NCI-H2171 (cell line): ENCODE data around the gene S100PBP.
"Not testable (repeated sequence)": the region's sequence is repeated elsewhere in the genome, so short reads cannot be mapped to it uniquely, and the experiment has no call there.

Experiments
- DNase-seq: peaks from one replicate; lab custom pipeline; 2025; lab: John Stamatoyannopoulos, UW

S100PBP gene

DNA sequence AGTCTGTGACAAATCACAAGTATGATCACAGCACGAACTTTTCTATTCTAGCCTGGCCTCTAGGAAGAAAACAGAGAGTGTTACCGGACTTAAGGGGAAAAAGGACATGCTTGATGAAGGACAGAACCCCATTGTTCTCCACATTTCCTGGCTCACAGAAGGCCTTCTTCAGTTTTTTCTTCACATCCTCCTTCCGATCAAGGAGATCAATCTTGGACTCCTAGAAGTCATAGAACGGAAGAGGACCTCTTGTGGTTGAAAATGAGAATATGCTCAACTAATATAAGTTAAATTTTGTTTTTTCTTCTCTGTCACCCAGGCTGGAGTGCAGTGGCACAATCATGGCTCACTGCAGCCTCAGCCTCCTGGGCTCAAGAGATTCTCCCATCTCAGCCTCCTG lies 30.6 kb upstream of the S100PBP start:
- DNase-seq = no peak

- not testable (repeated sequence) for DNase-seq
Measured at GRCh38 chr1:32789356-32789755, 28.1 kb upstream of the S100PBP start.

GRCh38 chr1:32791881-32792280 lies 25.6 kb upstream of the S100PBP start:
- DNase-seq = no peak

DNA sequence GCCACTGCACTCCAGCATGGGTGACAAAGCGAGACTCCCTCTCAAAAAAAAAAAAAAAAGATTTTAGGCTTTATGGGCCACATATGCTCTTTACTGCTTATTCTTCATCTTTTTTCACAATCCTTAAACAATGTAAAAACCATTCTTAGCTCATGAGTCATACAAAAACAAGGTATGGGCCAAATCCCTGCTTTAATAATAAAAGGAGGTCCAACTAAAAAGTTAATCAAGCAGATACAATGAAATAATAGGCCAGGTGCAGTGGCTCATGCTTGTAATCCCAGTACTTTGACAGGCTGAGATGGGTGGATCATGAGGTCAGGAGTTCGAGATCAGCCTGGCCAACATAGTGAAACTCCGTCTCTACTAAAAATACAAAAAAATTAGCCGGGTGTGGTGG lies 21.7 kb upstream of the S100PBP start:
- not testable (repeated sequence) for DNase-seq

GRCh38 chr1:32797456-32797855 lies 20.0 kb upstream of the S100PBP start:
- no peak for DNase-seq

DNA sequence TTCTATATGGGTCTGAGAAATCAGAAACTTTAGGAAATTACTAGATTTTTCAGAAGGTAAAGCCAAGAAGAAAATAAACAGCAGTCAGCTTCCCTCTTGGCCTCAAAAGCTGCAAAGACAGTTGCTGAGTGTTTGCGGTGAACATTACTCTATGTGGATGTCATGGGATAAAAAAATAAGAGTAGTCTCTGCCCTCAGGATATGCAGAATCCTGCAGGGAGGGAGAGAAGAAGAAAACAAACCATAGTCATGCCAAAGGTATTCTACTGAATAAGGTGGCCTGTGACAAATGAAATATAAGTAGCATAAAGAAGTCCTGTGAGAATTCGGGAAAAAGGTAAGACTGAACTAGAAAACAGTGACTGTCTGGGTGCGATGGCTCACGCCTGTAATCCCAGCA lies 19.3 kb upstream of the S100PBP start:
- no peak for DNase-seq

GRCh38 chr1:32798679-32799416 lies 18.6 kb upstream of the S100PBP start:
- no peak for DNase-seq

- no peak for DNase-seq
Measured at GRCh38 chr1:32801096-32801715, 16.2 kb upstream of the S100PBP start.

DNA sequence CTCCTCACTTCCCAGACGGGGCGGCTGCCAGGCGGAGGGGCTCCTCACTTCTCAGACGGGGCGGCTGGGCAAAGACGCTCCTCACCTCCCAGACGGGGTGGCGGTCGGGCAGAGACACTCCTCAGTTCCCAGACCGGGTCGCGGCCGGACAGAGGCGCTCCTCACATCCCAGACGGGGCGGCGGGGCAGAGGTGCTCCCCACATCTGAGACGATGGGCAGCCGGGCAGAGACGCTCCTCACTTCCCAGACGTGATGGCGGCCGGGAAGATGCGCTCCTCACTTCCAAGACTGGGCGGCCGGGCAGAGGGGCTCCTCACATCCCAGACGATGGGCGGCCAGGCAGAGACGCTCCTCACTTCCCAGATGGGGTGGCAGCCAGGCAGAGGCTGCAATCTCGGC lies 13.0 kb upstream of the S100PBP start:
- DNase-seq = not testable (repeated sequence)

- DNase-seq = no peak
Measured at GRCh38 chr1:32806290-32806689, 11.2 kb upstream of the S100PBP start.

DNA sequence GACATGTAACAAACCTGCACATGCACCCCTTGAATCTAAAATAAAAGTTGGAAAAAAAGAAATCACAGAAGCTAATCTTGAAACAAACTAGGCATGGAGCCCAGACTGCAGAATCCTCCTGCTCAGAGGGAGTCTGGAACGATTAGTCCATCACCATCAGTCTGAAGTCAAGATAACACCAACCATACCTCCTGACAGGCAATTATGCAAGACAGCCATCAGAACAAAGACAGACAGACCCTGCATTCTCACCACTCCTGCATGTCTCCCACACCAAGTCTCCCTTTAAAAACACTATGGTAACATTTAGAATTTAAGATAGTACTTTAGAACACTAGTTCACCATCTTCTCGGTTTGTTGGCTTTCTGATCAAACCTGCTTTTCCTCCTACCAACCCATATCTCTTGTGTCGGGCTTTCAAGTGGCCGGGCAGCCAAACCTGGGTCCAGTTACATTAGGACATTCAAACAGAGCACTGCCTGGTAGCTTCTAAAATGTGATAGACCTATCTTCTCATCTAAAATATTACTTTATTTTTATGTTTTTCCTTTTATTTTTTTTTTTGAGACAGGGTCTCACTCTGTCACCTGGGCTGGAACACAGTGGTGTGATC lies 10.4 kb upstream of the S100PBP start:
- DNase-seq = no peak

DNA sequence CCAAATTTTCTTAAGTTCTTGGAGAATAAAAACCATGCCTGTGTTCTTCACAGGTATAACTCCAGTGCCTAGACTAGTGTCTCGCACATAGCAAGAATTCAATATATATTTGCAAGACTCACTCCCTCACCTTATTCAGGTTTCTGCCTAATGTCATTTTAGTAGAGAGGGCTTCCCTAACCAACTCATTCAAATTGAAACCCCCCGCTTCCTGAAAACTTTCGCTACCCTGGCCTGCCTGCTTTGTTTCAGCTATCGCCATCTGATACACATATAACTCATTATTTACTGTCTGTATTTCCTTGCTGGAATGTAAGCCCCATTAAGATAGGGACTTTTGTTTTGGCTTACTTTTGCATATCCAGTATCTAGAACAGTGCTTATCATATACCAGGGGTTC lies 8.9 kb upstream of the S100PBP start:
- DNase-seq = no peak

DNA sequence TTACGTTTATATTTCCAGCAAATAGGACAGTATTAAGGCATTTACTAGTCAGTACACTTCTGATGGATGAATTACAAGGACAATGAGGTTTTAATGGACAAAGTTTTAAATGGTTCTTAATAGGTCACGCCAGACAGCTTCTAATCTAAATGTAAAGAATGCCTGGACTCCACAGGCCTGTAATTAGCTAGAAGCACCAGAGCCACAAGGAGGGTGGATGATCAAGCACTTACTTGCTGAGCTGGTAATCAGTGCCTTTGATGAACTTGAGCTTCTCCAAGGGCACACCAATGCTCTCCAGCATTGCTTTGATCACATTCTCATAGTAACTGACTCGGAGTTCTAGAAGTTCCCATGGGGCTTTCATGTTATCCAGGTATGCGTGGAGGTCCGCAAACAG lies 7.1 kb upstream of the S100PBP start:
- no peak for DNase-seq

- DNase-seq = no peak
Measured at GRCh38 chr1:32811265-32811664, 6.2 kb upstream of the S100PBP start.

DNA sequence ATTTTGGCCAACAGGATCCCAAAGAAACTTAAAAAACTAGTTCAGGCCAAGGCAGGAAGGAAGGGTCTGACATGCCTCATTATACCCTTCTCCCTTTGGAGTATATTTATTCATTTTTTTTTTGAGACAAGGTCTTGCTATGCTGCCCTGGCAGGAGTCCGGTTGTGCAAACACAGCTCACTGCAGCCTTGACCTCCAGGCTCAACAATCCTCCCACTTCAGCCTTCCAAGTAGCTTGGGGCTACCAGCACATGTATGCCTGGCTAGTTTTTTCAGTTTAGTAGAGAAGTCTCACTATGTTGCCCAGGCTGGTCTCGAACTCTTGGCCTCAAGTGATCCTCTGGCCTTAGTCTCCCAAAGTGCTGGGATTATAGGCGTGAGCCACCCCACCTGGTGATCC lies 5.5 kb upstream of the S100PBP start:
- no peak for DNase-seq

DNA sequence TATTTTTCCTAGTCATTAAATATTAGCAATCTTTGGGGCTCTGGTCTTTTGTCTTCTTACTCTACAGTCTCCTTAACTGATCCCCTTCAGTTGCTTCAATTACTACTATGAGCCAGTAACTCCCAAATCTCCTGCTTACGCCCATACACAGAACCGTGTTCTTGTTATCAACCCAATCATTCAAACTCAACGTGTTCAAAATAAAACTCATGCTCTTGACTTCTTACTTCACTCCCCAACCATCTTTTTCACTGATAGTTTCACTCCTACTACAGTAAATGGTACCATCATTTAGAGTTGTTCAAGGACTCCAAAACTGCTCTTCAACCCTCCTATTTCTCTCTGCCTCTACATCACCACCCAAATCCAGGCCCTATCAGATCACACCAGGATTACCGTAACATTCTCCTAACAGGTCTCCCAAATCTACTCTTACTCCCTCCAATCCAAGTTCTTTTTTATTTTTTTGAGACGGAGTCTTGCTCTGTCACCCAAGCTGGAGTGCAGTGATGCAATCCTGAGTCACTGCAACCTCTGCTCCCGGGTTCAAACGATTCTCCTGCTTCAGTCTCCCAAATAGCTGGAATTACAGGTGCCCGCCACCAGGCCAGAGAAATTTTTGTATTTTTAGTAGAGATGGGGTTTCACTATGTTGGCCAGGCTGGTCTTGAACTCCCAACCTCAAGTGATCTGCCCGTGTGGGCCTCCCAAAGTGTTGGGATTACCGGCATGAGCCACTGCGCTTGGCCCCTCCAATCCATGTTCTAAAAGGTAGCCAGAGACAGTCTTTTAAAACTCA lies 3.3 kb upstream of the S100PBP start:
- no peak for DNase-seq

DNA sequence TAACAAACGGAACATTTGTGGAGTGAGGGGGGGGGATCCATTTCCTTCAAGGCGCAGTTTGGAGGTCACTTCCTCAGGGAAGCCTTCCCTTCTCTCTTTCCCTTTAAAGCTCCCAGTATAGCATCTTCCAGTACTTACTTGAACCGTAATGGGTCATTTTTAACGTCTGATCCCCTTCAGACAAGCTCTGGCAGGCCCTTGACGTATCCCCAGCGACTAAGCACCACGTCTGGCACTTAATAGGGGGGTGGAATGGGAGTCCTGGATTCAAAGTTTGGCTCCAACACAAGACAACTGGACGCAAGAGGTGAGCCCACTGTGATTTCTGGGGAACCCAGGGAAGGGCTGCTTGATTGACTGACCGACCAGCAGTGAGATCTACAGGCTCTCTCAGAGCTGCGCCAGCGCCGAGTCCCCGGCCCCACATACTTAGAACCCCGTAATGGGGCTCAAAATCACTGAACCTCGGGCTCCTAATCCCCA lies 736 bp upstream of the S100PBP start:
- no peak for DNase-seq

DNA sequence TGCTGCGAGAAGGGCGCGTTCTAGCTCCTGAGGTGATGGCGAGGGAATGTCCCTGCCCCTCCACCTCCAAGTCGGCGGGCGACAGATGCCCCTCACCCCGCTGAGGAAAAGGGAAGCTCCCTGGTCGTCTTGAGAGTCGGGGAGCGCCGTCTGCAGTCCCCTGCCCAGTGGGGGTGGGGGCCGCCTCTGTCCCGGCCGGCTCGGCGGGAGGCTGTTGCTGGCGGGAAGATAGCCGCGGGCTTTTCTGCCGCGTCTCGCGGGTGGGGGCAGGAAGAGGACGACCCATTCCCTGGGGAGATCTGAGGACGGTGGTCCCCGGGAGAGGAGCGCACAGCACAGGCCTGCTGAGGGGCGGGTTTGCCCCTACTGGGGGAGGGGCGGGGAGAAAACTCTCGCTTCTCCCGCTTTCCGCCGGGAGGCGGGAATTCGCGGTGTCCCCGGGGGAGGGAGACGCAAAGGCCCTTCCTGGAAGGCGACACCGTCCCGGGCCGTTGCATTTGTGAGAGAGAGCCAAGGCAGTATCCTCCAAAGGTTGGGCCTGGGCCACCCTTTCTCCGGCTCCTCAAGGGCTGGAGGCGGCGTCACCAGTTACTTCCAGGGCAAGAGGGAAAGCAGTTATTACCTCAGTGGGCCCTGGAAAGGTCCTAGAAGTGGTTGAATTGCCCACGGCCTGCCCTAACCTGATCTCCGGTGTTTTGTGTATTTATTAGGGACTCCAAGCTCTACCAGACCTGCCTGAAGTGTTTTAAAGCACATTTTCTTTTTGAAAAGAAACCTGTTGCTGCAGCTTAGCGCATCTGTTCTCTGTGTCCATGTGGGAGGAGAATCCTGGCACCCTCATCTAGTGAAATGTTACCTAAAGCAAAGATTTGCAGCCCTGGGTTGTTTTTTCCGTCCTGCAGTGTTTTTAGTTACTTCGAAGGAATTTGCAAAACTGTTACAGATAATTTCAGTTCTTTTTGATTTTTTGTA lies 648 bp downstream of the S100PBP start:
- DNase-seq = peak; percentile 87

- no peak for DNase-seq
Measured at GRCh38 chr1:32818804-32819541, 1.5 kb downstream of the S100PBP start.

GRCh38 chr1:32825181-32825580 lies 7.7 kb downstream of the S100PBP start:
- no peak for DNase-seq

DNA sequence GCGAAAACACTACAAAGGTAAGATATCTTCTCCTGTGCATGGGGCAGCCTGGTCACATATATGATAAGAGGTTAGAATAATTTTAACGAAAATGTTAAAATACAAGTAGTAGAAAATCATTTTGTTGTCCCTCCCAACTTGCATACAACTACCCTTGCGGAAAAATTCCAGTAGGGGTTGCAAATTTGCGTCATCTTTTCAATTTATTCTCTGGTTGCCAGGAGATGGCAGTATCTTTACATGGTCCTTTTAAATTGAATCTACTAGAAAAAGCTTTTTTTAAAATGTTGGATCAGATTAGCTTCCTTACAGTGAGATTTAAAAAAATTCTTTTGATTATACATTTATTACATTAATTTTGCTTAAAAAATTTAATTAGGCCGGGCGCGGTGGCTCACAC lies 10.9 kb downstream of the S100PBP start:
- DNase-seq = peak; percentile 8
